ENCODE results near the gene SND1.
"Not testable (repeated sequence)": the region's sequence is repeated elsewhere in the genome, so short reads cannot be mapped to it uniquely, and the experiment has no call there.

Gene SND1

GRCh38 chr7:128100225-128100948 lies 448.4 kb downstream of the SND1 start:
- DNase-seq (ENCODE audit: low read depth) = no peak

GRCh38 chr7:128100949-128101713 lies 449.1 kb downstream of the SND1 start:
- no peak for DNase-seq (ENCODE audit: low read depth)

GRCh38 chr7:128102490-128103291 lies 450.7 kb downstream of the SND1 start:
- DNase-seq (ENCODE audit: low read depth) = no peak

- DNase-seq (ENCODE audit: low read depth) = no peak
Measured at GRCh38 chr7:128103498-128104107, 451.6 kb downstream of the SND1 start.

- no peak for DNase-seq (ENCODE audit: low read depth)
Measured at GRCh38 chr7:128104108-128104742, 452.2 kb downstream of the SND1 start.

- DNase-seq (ENCODE audit: low read depth) = no peak
Measured at GRCh38 chr7:128105228-128106022, 453.4 kb downstream of the SND1 start.

- no peak for DNase-seq (ENCODE audit: low read depth)
Measured at GRCh38 chr7:128106821-128107220, 454.8 kb downstream of the SND1 start.

- not testable (repeated sequence) for DNase-seq (ENCODE audit: low read depth)
Measured at GRCh38 chr7:128107516-128107915, 455.5 kb downstream of the SND1 start.

GRCh38 chr7:128108129-128108528 lies 456.1 kb downstream of the SND1 start:
- no peak for DNase-seq (ENCODE audit: low read depth)

- no peak for DNase-seq (ENCODE audit: low read depth)
Measured at GRCh38 chr7:128108641-128109423, 456.8 kb downstream of the SND1 start.

GRCh38 chr7:128109424-128109969 lies 457.5 kb downstream of the SND1 start:
- DNase-seq (ENCODE audit: low read depth) = not testable (repeated sequence)

- DNase-seq (ENCODE audit: low read depth) = no peak
Measured at GRCh38 chr7:128110641-128111364, 458.8 kb downstream of the SND1 start.

GRCh38 chr7:128112018-128112780 lies 460.2 kb downstream of the SND1 start:
- no peak for DNase-seq (ENCODE audit: low read depth)

- no peak for DNase-seq (ENCODE audit: low read depth)
Measured at GRCh38 chr7:128112781-128113221, 460.8 kb downstream of the SND1 start.

GRCh38 chr7:128113839-128114238 lies 461.8 kb downstream of the SND1 start:
- no peak for DNase-seq (ENCODE audit: low read depth)

- no peak for DNase-seq (ENCODE audit: low read depth)
Measured at GRCh38 chr7:128114806-128115205, 462.8 kb downstream of the SND1 start.

- no peak for DNase-seq (ENCODE audit: low read depth)
Measured at GRCh38 chr7:128115336-128115820, 463.4 kb downstream of the SND1 start.

Measured in HS-27A (cell line).